Prostate gland (tissue), 2 donors: ENCODE data around the gene CDK11A. TPM values are rescaled to one million over a fixed set of nuclear protein-coding genes. Genes with fewer than 3 reads are reported as not detected.
"Not testable (repeated sequence)": the region's sequence is repeated elsewhere in the genome, so short reads cannot be mapped to it uniquely, and the experiment has no call there.

ENCODE experiments used
- DNase-seq: peaks from one replicate; pipeline ENCODE4 v3.0.0-alpha.2; 2019; ENCODE audit warnings: low spot score
- H3K27ac ChIP-seq, 2 donors: fragments of 200-600 bp; sonication (generic); 2 replicates each; pipeline ENCODE4 v1.5.1; 2017 to 2019
- H3K27me3 ChIP-seq: fragments of 200-600 bp; sonication (generic); replicated peaks from 2 replicates; pipeline ENCODE4 v1.5.1; 2019; ENCODE audit not compliant: insufficient read depth
- H3K36me3 ChIP-seq, 2 donors: fragments of 200-600 bp; sonication (generic); 1 replicate in 1 of 2; 2 replicates in 1 of 2; pipeline versions ENCODE4 v1.5.1 to v1.8.1; 2017 to 2019
- H3K4me1 ChIP-seq: fragments of 200-600 bp; sonication (generic); replicated peaks from 2 replicates; pipeline ENCODE4 v1.5.1; 2019
- H3K4me3 ChIP-seq, 2 donors: fragments of 200-600 bp; sonication (generic); 2 replicates each; pipeline ENCODE4 v1.5.1; 2017 to 2019
- H3K9me3 ChIP-seq: fragments of 200-600 bp; sonication (generic); 2 replicates; pipeline ENCODE4 v1.5.1; 2017
- POLR2AphosphoS5 ChIP-seq: sonication (generic); formaldehyde crosslinking; IDR thresholded peaks from one replicate; pipeline ENCODE4 v1.6.1; 2017; ENCODE audit warnings: antibody characterized with exemption
- WGBS: methylation state at CpG from one replicate; pipeline ENCODE4 v1.1.5; 2018; 5-methylcytosine and 5-hydroxymethylcytosine counted together
- intact Hi-C: fragments of 100-400 bp; cut with DNase I; formaldehyde crosslinking; loops from one replicate; pipeline ENCODE4 v1.14.2; 2022
- total RNA-seq, 2 donors: library from RNA; depleted of rRNA; stranded (reverse); fragments of >200 nt; gene quantifications; one replicate each; pipeline ENCODE4 v1.1.0, GENCODE V29; 2016
- TF ChIP-seq, protein P1 (sequence below), 4 experiments: fragments of 200-600 bp in 2 of 4; fragments of 450-650 bp in 2 of 4; sonication (generic) in 2 of 4; IDR thresholded peaks; 1 replicate in 3 of 4; 2 replicates in 1 of 4; pipeline ENCODE4 v1.5.1; 2016 to 2019; ENCODE audit warnings: antibody characterized with exemption in 4 of 4, mild to moderate bottlenecking in 2 of 4, moderate library complexity in 2 of 4

CDK11A gene
- total RNA-seq, 2 donors from 2014 or later: 31.1 to 47.4 TPM

DNA sequence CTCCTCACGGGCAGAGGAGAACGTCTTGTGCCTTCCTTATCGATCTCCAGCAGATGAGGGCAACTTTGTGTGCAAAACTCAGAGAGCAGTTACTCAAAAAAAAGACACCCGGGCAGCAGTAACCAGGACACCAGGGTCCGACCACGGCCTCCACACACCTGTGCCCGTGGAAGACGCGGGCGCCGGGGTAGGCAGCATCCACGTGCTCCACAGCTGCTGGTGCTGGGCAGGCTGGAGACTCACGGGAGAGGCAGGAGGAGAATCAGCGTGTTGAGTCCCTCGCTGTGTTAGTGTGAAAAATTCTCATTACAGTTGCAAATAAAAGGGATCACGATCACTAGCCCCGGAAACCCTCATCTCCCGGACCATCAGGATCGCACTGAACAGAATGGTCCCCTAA lies 25.1 kb downstream of the CDK11A start:
- H3K9me3 ChIP-seq, H3K4me3 ChIP-seq, H3K27me3 ChIP-seq, intact Hi-C loops, H3K27ac ChIP-seq, H3K4me1 ChIP-seq, H3K36me3 ChIP-seq, DNase-seq: not testable (repeated sequence)
- WGBS: 90% methylated on average over 8 of the region's 19 CpGs

DNA sequence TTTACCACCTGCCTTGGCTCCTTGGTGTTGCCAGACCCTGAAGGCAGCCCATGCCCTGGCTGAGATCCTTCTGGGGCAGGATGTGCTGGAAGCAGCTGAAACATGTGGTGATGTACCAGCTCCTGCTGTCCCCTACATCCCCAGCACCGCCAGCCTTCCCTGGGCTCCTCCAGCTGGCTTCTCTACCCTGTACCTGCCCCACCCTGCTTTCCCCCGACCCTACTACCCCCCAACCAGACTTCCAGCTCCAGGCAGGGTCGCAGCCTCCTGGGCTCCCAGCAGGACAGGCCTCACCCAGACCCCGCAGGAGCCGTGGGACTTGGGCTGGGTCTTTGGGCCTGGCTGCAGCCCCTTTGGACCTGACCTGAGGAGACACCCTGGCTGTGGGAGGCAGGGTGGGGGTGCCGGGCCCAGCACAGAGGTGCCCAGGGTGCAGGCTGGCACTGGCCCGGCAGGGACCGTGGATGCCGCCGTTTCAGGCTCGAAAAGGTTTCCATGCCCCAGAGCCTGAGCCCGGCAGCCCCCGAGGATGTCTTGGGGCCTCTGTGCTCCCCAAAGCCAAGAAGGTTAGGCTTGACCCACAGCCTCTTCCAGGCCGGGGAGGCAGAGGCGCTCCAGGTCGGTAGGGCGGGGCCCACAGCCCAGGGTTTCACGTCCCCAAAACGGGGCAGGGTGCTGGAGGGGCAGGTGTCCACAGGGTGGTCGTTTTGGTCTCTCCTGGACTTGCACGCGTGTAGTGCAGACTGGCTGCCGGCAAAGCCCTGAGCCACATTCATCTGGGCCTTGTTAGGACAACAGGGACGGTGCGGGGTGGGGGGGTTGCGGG lies 26.6 kb downstream of the CDK11A start:
- WGBS: 80% methylated on average over 16 of the region's 26 CpGs
- intact Hi-C loops, H3K4me1 ChIP-seq, H3K9me3 ChIP-seq, H3K4me3 ChIP-seq, H3K27ac ChIP-seq, H3K27me3 ChIP-seq, DNase-seq, H3K36me3 ChIP-seq: not testable (repeated sequence)

DNA sequence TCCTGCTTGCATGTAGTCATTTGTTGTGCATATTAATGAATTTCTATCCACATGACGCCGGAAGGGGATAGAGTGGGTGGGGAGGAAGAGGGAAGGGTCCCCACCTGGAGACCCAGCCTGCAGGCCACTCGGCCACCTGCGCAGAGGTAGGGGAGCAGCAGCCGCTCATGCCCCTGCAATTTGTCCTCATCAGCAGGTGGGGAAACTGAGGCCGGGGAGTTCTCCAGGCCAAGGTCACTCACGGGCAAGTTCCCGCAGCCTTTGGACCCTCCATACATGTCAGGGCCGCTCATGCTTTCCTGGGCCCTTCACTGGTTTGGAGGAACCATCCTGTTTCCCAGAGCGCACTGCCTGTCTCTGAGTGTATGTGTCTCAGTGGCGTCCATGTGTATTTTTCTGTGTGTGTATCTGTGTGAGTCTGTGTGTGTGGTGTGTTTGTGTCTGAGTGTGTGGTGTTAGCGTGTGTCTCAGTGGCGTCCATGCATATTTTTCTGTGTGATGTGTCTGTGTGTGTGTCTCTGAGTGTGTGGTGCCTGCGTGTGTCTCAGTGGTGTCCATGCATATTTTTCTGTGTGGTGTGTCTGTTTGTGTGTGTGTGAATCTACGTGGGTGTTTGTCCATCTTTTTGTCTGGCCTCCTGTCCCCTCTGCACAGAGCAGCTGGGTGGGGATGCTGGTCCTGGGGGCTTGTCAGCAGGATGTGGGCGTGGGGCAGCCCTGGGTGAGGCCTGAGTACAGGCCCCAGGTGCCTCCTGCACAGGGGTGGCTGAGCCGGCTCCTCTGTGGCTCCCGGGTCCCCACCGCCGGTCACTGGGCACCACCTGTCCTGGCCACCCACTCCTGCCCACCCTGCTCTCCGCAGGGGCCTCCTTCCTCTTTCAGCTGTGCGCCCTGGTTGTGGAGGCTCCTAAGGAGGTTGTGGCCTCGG lies 27.5 kb downstream of the CDK11A start:
- WGBS: 92% methylated on average over 13 of the region's 23 CpGs
- H3K9me3 ChIP-seq, H3K27ac ChIP-seq, H3K36me3 ChIP-seq, H3K27me3 ChIP-seq, H3K4me1 ChIP-seq, intact Hi-C loops, DNase-seq, H3K4me3 ChIP-seq: not testable (repeated sequence)

DNA sequence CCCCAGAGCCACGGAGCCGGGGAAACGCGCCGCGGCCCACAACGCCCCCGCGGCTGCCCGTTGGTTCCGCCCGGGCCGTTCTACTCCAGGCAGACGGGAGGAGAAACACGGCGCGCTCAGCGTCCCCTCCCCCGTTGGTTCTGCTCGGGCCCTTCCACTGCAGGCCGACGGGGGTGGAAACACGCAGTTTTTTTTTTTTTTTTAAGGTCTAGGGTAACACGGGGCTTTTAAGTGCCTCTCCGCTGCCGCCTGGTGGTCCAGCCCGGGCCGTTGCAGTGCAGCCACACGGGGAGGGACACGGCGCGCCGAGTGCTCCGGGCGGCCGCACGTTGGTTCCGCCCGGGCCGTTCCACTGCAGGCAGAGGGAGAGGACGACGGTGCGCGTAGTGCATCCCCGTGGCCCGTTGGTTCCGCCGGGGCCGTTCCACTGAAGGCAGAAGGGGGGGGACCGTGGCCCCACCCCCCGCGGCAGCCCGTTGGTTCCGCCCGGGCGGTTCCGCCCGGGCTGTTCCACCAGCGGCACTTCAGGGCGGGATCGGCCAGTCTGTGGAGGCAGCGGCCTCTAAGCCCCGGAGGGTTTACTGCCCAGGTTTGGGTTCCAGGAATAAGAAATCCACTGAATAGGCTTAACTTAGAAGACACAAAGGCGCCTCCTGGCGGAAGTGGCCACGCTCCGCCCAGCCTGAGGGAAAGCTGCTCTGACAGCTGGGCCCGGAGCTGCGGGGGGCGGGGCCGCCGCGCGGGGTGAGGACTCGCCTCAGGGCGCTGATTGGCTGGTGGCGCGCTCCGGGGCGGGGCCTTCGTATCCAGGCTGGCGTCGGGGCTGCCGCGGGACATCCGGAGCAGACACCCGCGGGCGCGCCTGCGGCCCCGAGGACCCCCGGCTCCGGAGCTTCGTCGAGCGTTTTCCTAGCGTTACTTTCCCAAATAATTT lies 31.2 kb downstream of the CDK11A start, which contains the start of gene SLC35E2B:
SLC35E2B (minus strand) TSS at position 82 of the 934 bp plus-strand sequence. CDS start 16,096 bp downstream, outside the sequence.
- H3K27me3 ChIP-seq, H3K36me3 ChIP-seq, intact Hi-C loops, H3K4me1 ChIP-seq, H3K9me3 ChIP-seq: not testable (repeated sequence)
- H3K4me3 ChIP-seq: peak within 1 kb of the TSS; percentile 59 to 77
- 0% methylated on average over 7 of the region's 98 CpGs for WGBS
- H3K27ac ChIP-seq: peak within 1 kb of the TSS; percentile 89 to 96
- TF ChIP-seq POLR2AphosphoS5: peak; percentile 55
- TF ChIP-seq, protein P1, sequence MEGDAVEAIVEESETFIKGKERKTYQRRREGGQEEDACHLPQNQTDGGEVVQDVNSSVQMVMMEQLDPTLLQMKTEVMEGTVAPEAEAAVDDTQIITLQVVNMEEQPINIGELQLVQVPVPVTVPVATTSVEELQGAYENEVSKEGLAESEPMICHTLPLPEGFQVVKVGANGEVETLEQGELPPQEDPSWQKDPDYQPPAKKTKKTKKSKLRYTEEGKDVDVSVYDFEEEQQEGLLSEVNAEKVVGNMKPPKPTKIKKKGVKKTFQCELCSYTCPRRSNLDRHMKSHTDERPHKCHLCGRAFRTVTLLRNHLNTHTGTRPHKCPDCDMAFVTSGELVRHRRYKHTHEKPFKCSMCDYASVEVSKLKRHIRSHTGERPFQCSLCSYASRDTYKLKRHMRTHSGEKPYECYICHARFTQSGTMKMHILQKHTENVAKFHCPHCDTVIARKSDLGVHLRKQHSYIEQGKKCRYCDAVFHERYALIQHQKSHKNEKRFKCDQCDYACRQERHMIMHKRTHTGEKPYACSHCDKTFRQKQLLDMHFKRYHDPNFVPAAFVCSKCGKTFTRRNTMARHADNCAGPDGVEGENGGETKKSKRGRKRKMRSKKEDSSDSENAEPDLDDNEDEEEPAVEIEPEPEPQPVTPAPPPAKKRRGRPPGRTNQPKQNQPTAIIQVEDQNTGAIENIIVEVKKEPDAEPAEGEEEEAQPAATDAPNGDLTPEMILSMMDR (IDR thresholded peaks at IDR 0.05): peak in 2 of 4 experiments; percentile 34 to 62
- DNase-seq: peak; percentile 88

DNA sequence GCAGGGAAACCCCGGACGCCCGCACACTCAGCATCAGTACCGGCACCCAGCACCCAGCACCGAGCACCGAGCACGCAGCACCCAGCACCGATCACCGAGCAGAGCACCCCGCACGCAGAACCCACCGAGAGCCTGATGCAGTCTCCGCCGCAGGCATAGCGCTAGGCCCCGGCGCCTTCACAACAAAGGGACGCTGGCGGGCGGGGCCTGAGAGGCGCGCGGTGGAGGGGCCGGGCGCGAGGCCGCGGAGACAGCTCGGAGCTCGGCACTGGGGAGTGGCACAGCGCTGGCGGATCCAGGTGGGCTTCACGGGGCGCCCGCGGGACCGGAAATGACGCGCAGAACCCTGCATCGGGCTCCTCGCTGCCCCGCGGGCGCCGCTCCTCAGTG lies 31.8 kb downstream of the CDK11A start:
- under 1% methylated on average over 17 of the region's 45 CpGs for WGBS
- H3K27me3 ChIP-seq, intact Hi-C loops, H3K4me1 ChIP-seq, H3K36me3 ChIP-seq, H3K9me3 ChIP-seq: not testable (repeated sequence)
- Histone ChIP-seq H3K27ac (peak overlapping the region; percentile 89 to 96), H3K4me3 (peak overlapping the region; percentile 59 to 77)
- peak; percentile 50 for DNase-seq

DNA sequence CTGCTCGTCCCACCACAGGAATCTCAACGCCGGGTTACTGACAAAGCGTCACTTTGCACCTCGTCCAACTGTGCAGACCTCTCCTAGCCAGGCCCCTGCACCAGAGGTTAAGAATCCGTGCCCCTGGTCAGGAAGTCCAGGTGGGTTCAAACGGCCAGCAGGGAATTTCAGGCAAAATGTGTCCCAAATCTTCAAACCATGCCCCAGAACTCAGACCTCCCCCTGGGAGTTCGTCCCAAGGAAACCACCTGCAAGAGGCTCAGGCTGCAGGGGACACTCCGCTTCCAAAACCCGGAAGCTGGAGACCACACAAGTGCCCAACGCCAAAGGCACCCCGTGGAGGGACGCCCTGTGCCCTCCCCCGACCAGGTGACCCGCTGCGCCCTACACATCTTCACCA lies 32.7 kb downstream of the CDK11A start:
- H3K9me3 ChIP-seq, intact Hi-C loops, H3K27me3 ChIP-seq, H3K27ac ChIP-seq, H3K4me1 ChIP-seq, H3K36me3 ChIP-seq, DNase-seq, H3K4me3 ChIP-seq: not testable (repeated sequence)
- whole genome bisulfite sequencing: 0% methylated on average over 4 of the region's 16 CpGs

DNA sequence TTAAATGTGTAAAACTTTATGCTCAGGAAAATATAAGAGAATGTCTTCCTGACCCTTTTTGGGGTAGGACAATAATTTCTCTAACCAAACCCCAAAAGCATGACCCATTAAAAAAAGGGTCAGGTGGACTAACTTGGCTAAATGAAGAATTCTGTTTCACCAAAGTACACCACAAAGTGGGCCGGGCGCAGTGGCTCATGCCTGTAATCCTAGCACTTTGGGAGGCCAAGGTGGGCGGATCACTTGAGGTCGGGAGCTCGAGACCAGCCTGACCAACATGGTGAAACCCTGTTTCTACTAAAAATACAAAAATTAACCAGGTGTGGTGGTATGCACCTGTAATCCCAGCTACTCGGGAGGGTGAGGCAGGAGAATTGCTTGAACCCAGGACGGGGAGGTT lies 34.6 kb downstream of the CDK11A start:
- intact Hi-C loops, DNase-seq, H3K27ac ChIP-seq, H3K4me3 ChIP-seq, H3K4me1 ChIP-seq, H3K27me3 ChIP-seq, H3K9me3 ChIP-seq, H3K36me3 ChIP-seq: not testable (repeated sequence)
- WGBS: 93% methylated on average over 7 of the region's 7 CpGs
